PFSK-1 (cell line): ENCODE results near the gene GADD45G.

Experiments
- POLR2AphosphoS5 ChIP-seq: IDR thresholded peaks from 2 replicates; pipeline ENCODE4 v1.6.1; 2012; ENCODE audit warnings: low read depth, mild to moderate bottlenecking, control low read depth, low read length, moderate library complexity
- SIN3A ChIP-seq: IDR thresholded peaks from 2 replicates; pipeline ENCODE4 v1.6.1; 2012; ENCODE audit warnings: mild to moderate bottlenecking, low read length, moderate library complexity, borderline replicate concordance; ENCODE audit not compliant: insufficient read depth
- TF ChIP-seq, protein P1 (sequence below), 2 experiments: IDR thresholded peaks; 2 replicates each; pipeline versions ENCODE4 v1.6.1 to v1.8.0; 2011 to 2012; ENCODE audit warnings: low read depth in 2 of 2, low read length in 2 of 2, control low read depth in 1 of 2, inconsistent platforms in 1 of 2, mild to moderate bottlenecking in 1 of 2, moderate library complexity in 1 of 2; ENCODE audit not compliant: insufficient read depth in 1 of 2

DNA sequence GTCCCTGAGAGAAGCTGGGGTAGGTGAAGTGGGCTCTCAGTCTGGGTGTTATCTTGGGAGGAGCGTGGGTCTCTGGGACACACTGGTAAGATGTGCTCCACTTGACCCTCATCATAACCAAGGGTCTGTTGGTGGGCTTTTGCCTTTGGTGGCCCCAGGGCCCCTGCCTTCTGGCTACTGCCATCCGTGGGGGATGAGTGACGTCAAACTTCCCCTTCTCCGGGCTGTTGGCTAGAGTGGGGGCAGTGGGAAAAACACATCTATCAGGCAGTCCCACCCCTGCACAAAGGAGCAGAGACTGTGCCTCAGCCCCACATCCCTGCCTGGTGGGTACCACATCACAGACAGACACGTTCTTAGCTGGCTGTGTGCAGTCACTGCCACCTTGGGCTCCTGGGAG lies 35.1 kb downstream of the GADD45G start:
- no peak for TF ChIP-seq POLR2AphosphoS5
- TF ChIP-seq, protein P1, sequence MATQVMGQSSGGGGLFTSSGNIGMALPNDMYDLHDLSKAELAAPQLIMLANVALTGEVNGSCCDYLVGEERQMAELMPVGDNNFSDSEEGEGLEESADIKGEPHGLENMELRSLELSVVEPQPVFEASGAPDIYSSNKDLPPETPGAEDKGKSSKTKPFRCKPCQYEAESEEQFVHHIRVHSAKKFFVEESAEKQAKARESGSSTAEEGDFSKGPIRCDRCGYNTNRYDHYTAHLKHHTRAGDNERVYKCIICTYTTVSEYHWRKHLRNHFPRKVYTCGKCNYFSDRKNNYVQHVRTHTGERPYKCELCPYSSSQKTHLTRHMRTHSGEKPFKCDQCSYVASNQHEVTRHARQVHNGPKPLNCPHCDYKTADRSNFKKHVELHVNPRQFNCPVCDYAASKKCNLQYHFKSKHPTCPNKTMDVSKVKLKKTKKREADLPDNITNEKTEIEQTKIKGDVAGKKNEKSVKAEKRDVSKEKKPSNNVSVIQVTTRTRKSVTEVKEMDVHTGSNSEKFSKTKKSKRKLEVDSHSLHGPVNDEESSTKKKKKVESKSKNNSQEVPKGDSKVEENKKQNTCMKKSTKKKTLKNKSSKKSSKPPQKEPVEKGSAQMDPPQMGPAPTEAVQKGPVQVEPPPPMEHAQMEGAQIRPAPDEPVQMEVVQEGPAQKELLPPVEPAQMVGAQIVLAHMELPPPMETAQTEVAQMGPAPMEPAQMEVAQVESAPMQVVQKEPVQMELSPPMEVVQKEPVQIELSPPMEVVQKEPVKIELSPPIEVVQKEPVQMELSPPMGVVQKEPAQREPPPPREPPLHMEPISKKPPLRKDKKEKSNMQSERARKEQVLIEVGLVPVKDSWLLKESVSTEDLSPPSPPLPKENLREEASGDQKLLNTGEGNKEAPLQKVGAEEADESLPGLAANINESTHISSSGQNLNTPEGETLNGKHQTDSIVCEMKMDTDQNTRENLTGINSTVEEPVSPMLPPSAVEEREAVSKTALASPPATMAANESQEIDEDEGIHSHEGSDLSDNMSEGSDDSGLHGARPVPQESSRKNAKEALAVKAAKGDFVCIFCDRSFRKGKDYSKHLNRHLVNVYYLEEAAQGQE (IDR thresholded peaks at IDR 0.05; ENCODE audit: insufficient read depth in 1 of 2, low read depth in 2 of 2, low read length in 2 of 2), result no peak
- no peak for TF ChIP-seq SIN3A
